Neural cell (in vitro differentiated cells): Measurements from ENCODE around the gene AXIN1.

Experiments used
- EP300 ChIP-seq: fragments of 450-650 bp; conservative IDR thresholded peaks from 2 replicates; pipeline ENCODE4 v1.6.1; 2014; ENCODE audit warnings: antibody characterized with exemption, mild to moderate bottlenecking, moderate library complexity; ENCODE audit not compliant: poor library complexity, severe bottlenecking
- EZH2 ChIP-seq: fragments of 200-600, 300-800 bp; shearing (Covaris generic), sonication (generic); IDR thresholded peaks from 2 replicates; pipeline ENCODE4 v1.6.1; 2014; ENCODE audit warnings: antibody characterized with exemption, low read length, borderline replicate concordance, mild to moderate bottlenecking; ENCODE audit not compliant: insufficient read depth, poor library complexity, severe bottlenecking
- MXI1 ChIP-seq: fragments of 450-650 bp; conservative IDR thresholded peaks from 2 replicates; pipeline ENCODE4 v1.6.1; 2014; ENCODE audit warnings: antibody characterized with exemption, mild to moderate bottlenecking; ENCODE audit not compliant: poor library complexity, severe bottlenecking
- POLR2AphosphoS5 ChIP-seq: IDR thresholded peaks from 2 replicates; pipeline ENCODE4 v1.6.1; 2012
- RAD21 ChIP-seq: fragments of 450-650 bp; conservative IDR thresholded peaks from 2 replicates; pipeline ENCODE4 v1.6.1; 2014; ENCODE audit warnings: antibody characterized with exemption, mild to moderate bottlenecking, moderate library complexity
- TF ChIP-seq, protein P1 (sequence below): fragments of 450-650 bp; IDR thresholded peaks from 2 replicates; pipeline ENCODE4 v1.5.1; 2014; ENCODE audit warnings: antibody characterized with exemption, mild to moderate bottlenecking, moderate library complexity; ENCODE audit not compliant: poor library complexity, severe bottlenecking

DNA sequence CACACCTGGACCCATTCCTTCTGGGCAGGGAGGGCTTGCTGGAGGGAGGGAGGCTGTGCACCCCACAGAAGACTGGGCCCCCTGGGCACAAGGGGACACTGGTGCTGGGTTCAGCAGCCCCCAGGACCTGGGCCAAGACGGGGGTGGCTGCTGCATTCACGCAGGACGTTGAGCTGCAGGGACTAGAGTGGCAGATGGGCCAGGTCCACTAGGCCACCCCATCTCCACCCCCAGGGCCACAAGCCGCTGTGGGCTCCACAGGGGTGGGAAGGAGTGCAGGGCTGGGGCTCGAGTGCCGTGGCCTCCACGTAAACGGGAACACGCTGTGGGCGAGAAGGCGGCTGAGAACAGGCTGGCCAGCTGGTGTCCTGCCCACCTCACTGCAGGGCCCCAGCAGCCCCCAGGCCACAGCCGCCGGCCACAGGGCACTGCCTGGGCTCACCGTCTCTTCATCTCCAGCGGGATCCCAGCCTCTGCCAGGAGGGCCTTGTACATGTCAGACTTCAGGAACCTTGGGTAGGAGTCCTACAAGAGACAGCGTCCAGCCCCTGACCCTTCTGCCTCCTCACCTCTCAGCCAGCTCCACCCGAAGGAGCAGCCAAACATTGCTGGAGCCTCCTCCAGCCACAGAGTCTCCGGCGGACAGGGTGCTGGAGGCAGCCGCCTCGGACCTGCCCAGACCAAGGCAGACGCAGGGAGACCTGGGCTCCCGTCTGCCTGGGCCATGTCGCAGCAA, 83.3 kb downstream of the AXIN1 start:
- TF ChIP-seq, protein P1, sequence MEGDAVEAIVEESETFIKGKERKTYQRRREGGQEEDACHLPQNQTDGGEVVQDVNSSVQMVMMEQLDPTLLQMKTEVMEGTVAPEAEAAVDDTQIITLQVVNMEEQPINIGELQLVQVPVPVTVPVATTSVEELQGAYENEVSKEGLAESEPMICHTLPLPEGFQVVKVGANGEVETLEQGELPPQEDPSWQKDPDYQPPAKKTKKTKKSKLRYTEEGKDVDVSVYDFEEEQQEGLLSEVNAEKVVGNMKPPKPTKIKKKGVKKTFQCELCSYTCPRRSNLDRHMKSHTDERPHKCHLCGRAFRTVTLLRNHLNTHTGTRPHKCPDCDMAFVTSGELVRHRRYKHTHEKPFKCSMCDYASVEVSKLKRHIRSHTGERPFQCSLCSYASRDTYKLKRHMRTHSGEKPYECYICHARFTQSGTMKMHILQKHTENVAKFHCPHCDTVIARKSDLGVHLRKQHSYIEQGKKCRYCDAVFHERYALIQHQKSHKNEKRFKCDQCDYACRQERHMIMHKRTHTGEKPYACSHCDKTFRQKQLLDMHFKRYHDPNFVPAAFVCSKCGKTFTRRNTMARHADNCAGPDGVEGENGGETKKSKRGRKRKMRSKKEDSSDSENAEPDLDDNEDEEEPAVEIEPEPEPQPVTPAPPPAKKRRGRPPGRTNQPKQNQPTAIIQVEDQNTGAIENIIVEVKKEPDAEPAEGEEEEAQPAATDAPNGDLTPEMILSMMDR: no peak
- TF ChIP-seq EZH2 (no peak), MXI1 (no peak), POLR2AphosphoS5 (no peak), EP300 (no peak), RAD21 (no peak)
